Activated T-helper 1 cell treated with Interleukin-2 at 50 U/mL for 16 hours (primary cell): ENCODE data around the gene SLC10A7.

Experiments
- DNase-seq: peaks from one replicate; pipeline ENCODE4 v3.0.0-alpha.2; 2020; ENCODE audit warnings: low read depth

The SLC10A7 gene

GRCh38 chr4:146310319-146311021 lies 211.3 kb downstream of the SLC10A7 start:
- no peak for DNase-seq

GRCh38 chr4:146308951-146309350 lies 212.8 kb downstream of the SLC10A7 start:
- DNase-seq = no peak

GRCh38 chr4:146302822-146303221 lies 218.9 kb downstream of the SLC10A7 start:
- no peak for DNase-seq

GRCh38 chr4:146299607-146300006 lies 222.1 kb downstream of the SLC10A7 start:
- no peak for DNase-seq

- DNase-seq = no peak
Observed at GRCh38 chr4:146294776-146295175, 227.0 kb downstream of the SLC10A7 start.

- DNase-seq = no peak
Observed at GRCh38 chr4:146292508-146292907, 229.2 kb downstream of the SLC10A7 start.

- DNase-seq = no peak
Observed at GRCh38 chr4:146291313-146291712, 230.4 kb downstream of the SLC10A7 start.

- DNase-seq = no peak
Observed at GRCh38 chr4:146288193-146288592, 233.5 kb downstream of the SLC10A7 start.

GRCh38 chr4:146285037-146285436 lies 236.7 kb downstream of the SLC10A7 start:
- DNase-seq = no peak

GRCh38 chr4:146283758-146284651 lies 237.7 kb downstream of the SLC10A7 start:
- no peak for DNase-seq

GRCh38 chr4:146282657-146283056 lies 239.1 kb downstream of the SLC10A7 start:
- no peak for DNase-seq

- no peak for DNase-seq
Observed at GRCh38 chr4:146278986-146279385, 242.8 kb downstream of the SLC10A7 start.

- DNase-seq = no peak
Observed at GRCh38 chr4:146275370-146275769, 246.4 kb downstream of the SLC10A7 start.

- DNase-seq = no peak
Observed at GRCh38 chr4:146274774-146275173, 247.0 kb downstream of the SLC10A7 start.

GRCh38 chr4:146273204-146273901 lies 248.4 kb downstream of the SLC10A7 start:
- no peak for DNase-seq

GRCh38 chr4:146271466-146271865 lies 250.3 kb downstream of the SLC10A7 start:
- DNase-seq = no peak

- DNase-seq = no peak
Observed at GRCh38 chr4:146269228-146269653, 252.5 kb downstream of the SLC10A7 start.

- no peak for DNase-seq
Observed at GRCh38 chr4:146267826-146268225, 253.9 kb downstream of the SLC10A7 start.

- DNase-seq = no peak
Observed at GRCh38 chr4:146265950-146266490, 255.7 kb downstream of the SLC10A7 start.

GRCh38 chr4:146263793-146264192 lies 257.9 kb downstream of the SLC10A7 start:
- no peak for DNase-seq

- DNase-seq = no peak
Observed at GRCh38 chr4:146261041-146261440, 260.7 kb downstream of the SLC10A7 start.

- DNase-seq = no peak
Observed at GRCh38 chr4:146260521-146260920, 261.2 kb downstream of the SLC10A7 start.
